Measurements from ENCODE around the gene ANKRD52. TPM values are rescaled to one million over a fixed set of nuclear protein-coding genes. Genes with fewer than 3 reads are reported as not detected.
"Not testable (repeated sequence)": the region's sequence is repeated elsewhere in the genome, so short reads cannot be mapped to it uniquely, and the experiment has no call there.

The ANKRD52 gene
- total RNA-seq, 1 donor, result 18.8 TPM

DNA sequence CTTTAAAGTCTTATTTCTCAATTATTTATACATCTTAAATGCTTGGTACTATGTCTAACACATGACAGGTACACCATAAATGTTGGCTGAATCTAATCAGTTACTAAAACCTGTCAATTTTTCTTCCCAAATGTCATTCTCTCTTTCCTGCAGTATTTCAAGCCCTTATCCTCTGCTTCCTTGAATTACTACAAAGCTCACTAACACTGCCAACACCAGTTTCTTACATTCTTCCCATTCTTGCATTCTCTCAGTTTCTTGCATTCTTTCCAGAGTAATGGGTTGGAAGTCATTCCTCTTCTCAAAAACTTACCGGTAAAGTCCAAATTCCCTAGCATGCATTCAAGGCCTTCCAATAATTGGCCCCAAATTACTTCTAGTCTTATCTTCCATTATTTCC lies 59.3 kb downstream of the ANKRD52 start:
- Histone ChIP-seq H3K27ac (ENCODE audit: low read depth, low read length) (no peak overlapping the region), H3K9me3 (ENCODE audit: low read depth, low read length) (no peaks in the 10 kb centered on the region), H4K20me1 (ENCODE audit: insufficient read depth, low read length) (no peaks in the 10 kb centered on the region), H2AFZ (ENCODE audit: low read length) (no peak overlapping the region), H3K4me2 (ENCODE audit: insufficient read depth, low read length) (no peak overlapping the region), H3K79me2 (ENCODE audit: insufficient read depth, low read length) (no peaks in the 10 kb centered on the region), H3K36me3 (ENCODE audit: insufficient read depth, low read length) (no peaks in the 10 kb centered on the region), H3K27me3 (ENCODE audit: insufficient read depth, low read length) (no peaks in the 10 kb centered on the region), H3K4me1 (ENCODE audit: insufficient read depth, low read length) (peaks cover 9% of the 10 kb centered on the region), H3K4me3 (ENCODE audit: insufficient read depth, low read length) (no peak overlapping the region)
- DNase-seq (ENCODE audit: insufficient read length, low spot score, missing footprints), result no peak
- TF ChIP-seq, protein P1, sequence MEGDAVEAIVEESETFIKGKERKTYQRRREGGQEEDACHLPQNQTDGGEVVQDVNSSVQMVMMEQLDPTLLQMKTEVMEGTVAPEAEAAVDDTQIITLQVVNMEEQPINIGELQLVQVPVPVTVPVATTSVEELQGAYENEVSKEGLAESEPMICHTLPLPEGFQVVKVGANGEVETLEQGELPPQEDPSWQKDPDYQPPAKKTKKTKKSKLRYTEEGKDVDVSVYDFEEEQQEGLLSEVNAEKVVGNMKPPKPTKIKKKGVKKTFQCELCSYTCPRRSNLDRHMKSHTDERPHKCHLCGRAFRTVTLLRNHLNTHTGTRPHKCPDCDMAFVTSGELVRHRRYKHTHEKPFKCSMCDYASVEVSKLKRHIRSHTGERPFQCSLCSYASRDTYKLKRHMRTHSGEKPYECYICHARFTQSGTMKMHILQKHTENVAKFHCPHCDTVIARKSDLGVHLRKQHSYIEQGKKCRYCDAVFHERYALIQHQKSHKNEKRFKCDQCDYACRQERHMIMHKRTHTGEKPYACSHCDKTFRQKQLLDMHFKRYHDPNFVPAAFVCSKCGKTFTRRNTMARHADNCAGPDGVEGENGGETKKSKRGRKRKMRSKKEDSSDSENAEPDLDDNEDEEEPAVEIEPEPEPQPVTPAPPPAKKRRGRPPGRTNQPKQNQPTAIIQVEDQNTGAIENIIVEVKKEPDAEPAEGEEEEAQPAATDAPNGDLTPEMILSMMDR (IDR thresholded peaks at IDR 0.05; ENCODE audit: extremely low read depth, low read depth, low read length), result no peak

DNA sequence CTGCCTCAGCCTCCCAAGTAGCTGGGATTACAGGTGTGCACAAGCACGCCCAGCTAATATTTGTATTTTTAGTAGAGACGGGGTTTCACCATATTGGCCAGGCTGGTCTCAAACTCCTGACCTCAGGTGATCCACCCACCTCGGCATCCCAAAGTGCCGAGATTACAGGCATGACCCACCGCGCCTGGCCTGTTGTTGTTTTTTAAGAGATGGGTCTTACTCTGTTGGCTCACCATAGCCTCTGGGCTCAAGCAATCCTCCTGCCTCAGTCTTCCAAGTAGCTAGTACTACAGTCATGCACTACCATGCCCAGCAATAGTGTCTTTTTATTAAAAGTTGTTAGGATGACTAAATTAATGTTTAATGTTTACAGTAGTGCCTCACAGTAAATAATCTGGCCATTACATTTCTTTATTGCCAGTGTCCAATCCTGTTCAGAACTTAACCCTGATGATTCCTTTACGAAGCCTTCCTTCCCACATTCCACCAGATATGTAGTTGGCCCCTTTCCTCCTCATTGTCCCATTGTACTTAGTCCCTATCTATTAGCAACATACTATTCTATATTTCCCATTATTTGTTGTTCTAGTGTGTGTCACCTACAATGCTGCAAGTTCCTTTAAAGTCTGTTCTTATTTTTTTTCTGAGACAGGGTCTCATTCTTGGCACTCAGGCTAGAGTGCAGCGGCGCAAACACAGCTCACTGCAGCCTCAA lies 60.1 kb downstream of the ANKRD52 start:
- H4K20me1 ChIP-seq (ENCODE audit: insufficient read depth, low read length), result no peaks in the 10 kb centered on the region
- no peaks in the 10 kb centered on the region for H3K79me2 ChIP-seq (ENCODE audit: insufficient read depth, low read length)
- no peak overlapping the region for H3K4me3 ChIP-seq (ENCODE audit: insufficient read depth, low read length)
- TF ChIP-seq, protein P1 (IDR thresholded peaks at IDR 0.05; ENCODE audit: extremely low read depth, low read depth, low read length), result no peak
- peaks cover 9% of the 10 kb centered on the region for H3K4me1 ChIP-seq (ENCODE audit: insufficient read depth, low read length)
- H3K4me2 ChIP-seq (ENCODE audit: insufficient read depth, low read length), result no peak overlapping the region
- H3K27me3 ChIP-seq (ENCODE audit: insufficient read depth, low read length), result no peaks in the 10 kb centered on the region
- no peak overlapping the region for H3K27ac ChIP-seq (ENCODE audit: low read depth, low read length)
- no peaks in the 10 kb centered on the region for H3K36me3 ChIP-seq (ENCODE audit: insufficient read depth, low read length)
- H2AFZ ChIP-seq (ENCODE audit: low read length), result no peak overlapping the region
- no peaks in the 10 kb centered on the region for H3K9me3 ChIP-seq (ENCODE audit: low read depth, low read length)
- DNase-seq (ENCODE audit: insufficient read length, low spot score, missing footprints), result peak; percentile 17

DNA sequence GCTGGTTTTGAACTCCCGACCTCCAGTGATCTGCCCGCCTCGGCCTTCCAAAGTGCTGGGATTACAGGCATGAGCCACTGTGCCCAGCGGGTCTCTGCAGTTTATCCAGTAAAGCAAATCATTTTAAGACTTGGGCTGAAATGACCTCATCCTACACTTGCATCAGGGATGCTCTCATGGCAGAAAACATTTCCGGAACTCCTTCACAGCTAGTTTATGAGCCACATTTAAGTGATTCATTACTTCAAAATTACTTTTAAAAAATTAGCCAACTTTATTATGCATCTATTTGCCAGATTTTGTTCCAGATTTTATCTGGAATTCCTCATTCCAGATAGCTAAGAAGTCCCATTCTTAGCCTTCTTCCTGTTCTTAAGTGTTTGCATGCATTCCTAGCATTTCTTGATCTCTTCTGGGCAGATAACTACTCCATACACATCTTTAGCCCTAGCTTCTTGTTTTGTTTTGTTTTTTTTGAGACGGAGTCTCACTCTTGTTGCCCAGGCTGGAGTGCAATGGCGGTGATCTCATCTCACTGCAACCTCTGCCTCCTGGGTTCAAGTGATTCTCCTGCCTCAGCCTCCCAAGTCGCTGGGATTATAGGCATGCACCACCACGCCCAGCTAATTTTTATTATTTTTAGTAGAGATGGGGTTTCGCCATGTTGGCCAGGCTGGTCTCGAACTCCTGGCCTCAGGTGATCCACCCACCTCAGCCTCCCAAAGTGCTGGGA lies 61.2 kb downstream of the ANKRD52 start:
- not testable (repeated sequence) for H3K4me2 ChIP-seq (ENCODE audit: insufficient read depth, low read length)

DNA sequence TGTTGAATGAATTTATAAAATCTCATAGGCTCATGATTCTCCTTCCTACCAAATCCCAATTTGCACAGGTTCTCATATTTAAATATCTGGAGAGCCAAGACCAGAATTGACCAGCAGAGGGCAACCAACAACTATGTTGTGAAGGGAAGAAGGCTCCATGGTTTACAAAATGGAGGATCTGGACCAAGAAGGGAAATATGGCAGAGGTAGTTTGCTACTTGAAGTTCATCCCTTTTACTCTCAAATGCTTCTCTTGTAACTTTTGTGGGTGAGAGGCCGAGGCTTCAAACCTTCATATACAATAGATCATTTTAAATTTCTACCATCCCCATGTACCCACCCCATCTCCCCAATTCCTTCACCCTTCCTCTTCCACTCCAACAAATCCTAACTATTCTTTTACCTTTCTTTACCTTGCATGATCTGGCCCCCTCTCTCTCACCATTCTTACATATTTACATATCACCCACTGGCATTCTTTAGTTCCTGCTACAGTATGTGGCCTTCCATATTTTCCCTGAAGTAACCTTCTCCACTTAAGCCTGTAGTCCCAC lies 65.1 kb downstream of the ANKRD52 start:
- no peak overlapping the region for H3K27ac ChIP-seq (ENCODE audit: low read depth, low read length)
- H3K4me3 ChIP-seq (ENCODE audit: insufficient read depth, low read length), result no peak overlapping the region
- no peaks in the 10 kb centered on the region for H3K36me3 ChIP-seq (ENCODE audit: insufficient read depth, low read length)
- DNase-seq (ENCODE audit: insufficient read length, low spot score, missing footprints), result peak; percentile 90
- H3K27me3 ChIP-seq (ENCODE audit: insufficient read depth, low read length), result no peaks in the 10 kb centered on the region
- peak overlapping the region; percentile 78 for H2AFZ ChIP-seq (ENCODE audit: low read length)
- H3K4me2 ChIP-seq (ENCODE audit: insufficient read depth, low read length), result no peak overlapping the region
- peaks cover 14% of the 10 kb centered on the region for H3K79me2 ChIP-seq (ENCODE audit: insufficient read depth, low read length)
- peaks cover 25% of the 10 kb centered on the region for H3K4me1 ChIP-seq (ENCODE audit: insufficient read depth, low read length)
- no peaks in the 10 kb centered on the region for H3K9me3 ChIP-seq (ENCODE audit: low read depth, low read length)
- TF ChIP-seq, protein P1 (IDR thresholded peaks at IDR 0.05; ENCODE audit: extremely low read depth, low read depth, low read length), result peak; percentile 87
- peaks cover 6% of the 10 kb centered on the region for H4K20me1 ChIP-seq (ENCODE audit: insufficient read depth, low read length)

More for the DNA sequence above, 61.2 kb downstream of the ANKRD52 start:
- H4K20me1 ChIP-seq (ENCODE audit: insufficient read depth, low read length); H3K4me1 ChIP-seq (ENCODE audit: insufficient read depth, low read length); H2AFZ ChIP-seq (ENCODE audit: low read length); H3K79me2 ChIP-seq (ENCODE audit: insufficient read depth, low read length); H3K9me3 ChIP-seq (ENCODE audit: low read depth, low read length); H3K4me3 ChIP-seq (ENCODE audit: insufficient read depth, low read length); H3K27me3 ChIP-seq (ENCODE audit: insufficient read depth, low read length); H3K36me3 ChIP-seq (ENCODE audit: insufficient read depth, low read length): not testable (repeated sequence)
- peak overlapping the region; percentile 73 for H3K27ac ChIP-seq (ENCODE audit: low read depth, low read length)
- DNase-seq (ENCODE audit: insufficient read length, low spot score, missing footprints), result peak; percentile 94

All from osteoblast (primary cell).